ENCODE data around the gene PRSS56. TPM values are rescaled to one million over a fixed set of nuclear protein-coding genes. Genes with fewer than 3 reads are reported as not detected.

PRSS56 gene
- total and polyA plus RNA-seq, 2 of the 8 experiments (the other 6 are each of a cell fraction or from before 2014, with no cell fraction given) = 0.03 TPM; not detected in 1

DNA sequence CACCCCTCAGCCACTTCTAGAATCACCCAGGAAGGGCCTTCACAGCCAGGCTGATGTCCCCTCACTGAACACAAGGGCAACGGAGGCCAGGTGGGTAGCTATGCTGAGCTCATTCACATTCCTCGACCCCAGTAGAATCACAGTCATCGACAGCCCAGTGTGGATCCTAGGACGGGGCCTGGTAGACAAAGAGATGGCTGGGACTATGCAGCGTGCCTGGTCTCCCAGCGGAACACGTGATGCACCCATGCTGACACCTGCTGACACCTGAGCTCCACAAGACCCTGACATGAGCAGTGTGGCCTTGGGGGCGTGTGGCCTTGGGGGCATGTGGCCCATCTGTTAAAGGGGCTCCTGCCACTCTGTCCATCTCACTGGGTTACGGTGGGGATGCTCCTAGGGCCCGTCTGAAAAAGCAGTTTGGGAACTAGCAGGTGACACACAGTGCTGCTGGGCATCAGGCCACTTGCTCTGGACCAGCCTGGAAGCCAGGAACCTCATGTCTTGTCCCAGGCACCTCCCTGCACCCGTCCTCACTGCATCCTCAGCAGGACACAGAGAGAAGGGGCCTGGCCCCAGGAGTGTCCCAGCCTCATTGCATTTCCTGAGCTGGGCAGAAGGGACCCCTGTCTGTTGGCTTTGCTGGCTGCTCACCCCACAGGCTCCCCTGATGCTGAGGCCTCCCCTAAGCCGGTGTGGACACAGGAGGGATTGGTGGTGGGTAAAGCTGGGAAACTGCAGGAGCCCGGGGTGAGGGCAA, 42.3 kb upstream of the PRSS56 start:
- Histone ChIP-seq H3K9me3 (ENCODE audit: insufficient read depth in 2 of 2, low read depth in 1 of 2, low read length in 1 of 2) (no peaks in the 10 kb centered on the region), H2BK20ac (ENCODE audit: low read length) (no peak overlapping the region), H3K27ac (ENCODE audit: low read depth, low read length) (no peak overlapping the region; the same call in 1 of the 2 replicates), H2BK12ac (ENCODE audit: low read depth, low read length) (no peak overlapping the region), H3K23me2 (ENCODE audit: low read depth, low read length) (no peaks in the 10 kb centered on the region), H2AFZ (ENCODE audit: low read length) (no peak overlapping the region), H4K20me1 (replicated peaks in 1 of 2; ENCODE audit: control insufficient read depth in 1 of 2, insufficient read depth in 2 of 2, low read length in 2 of 2) (peaks cover 0 to 3% of the 10 kb centered on the region in 2 experiments), H3K56ac (replicated peaks; ENCODE audit: insufficient read length, low read depth, low read length) (no peak overlapping the region), H3K14ac (ENCODE audit: insufficient read length) (no peak overlapping the region), H2BK15ac (ENCODE audit: low read length) (no peak overlapping the region), H3K4me2 (ENCODE audit: insufficient read depth in 1 of 2, low read depth in 2 of 2, low read length in 2 of 2) (no peak overlapping the region), H3K9ac (replicated peaks in 1 of 4; ENCODE audit: extremely low read depth in 1 of 4, low read depth in 3 of 4, low read length in 3 of 4) (no peak overlapping the region), H3K27me3 (replicated peaks in 1 of 4; ENCODE audit: control insufficient read depth in 3 of 4, extremely low read depth in 1 of 4, insufficient read depth in 3 of 4, low read length in 3 of 4) (no peaks in the 10 kb centered on the region; a peak in 1 of 7 replicates), H2BK120ac (replicated peaks; ENCODE audit: low read depth, low read length) (no peak overlapping the region), H3K23ac (ENCODE audit: insufficient read length) (no peak overlapping the region), H3K4ac (replicated peaks; ENCODE audit: insufficient read length, low read depth, low read length) (no peak overlapping the region), H4K91ac (replicated peaks; ENCODE audit: insufficient read length, low read length) (no peak overlapping the region), H3K36me3 (ENCODE audit: control insufficient read depth in 2 of 4, insufficient read depth in 4 of 4, low read length in 3 of 4) (no peaks in the 10 kb centered on the region), H4K5ac (ENCODE audit: insufficient read length, low read depth, low read length) (no peak overlapping the region), H3K79me2 (ENCODE audit: control insufficient read depth in 1 of 2, insufficient read depth in 2 of 2, low read length in 2 of 2) (no peaks in the 10 kb centered on the region), H3K79me1 (ENCODE audit: low read depth, low read length) (no peaks in the 10 kb centered on the region), H3K4me1 (replicated peaks in 1 of 4; ENCODE audit: control insufficient read depth in 3 of 4, insufficient read depth in 4 of 4, low read length in 3 of 4) (no peaks in the 10 kb centered on the region; a peak in 1 of 7 replicates), H3K18ac (ENCODE audit: extremely low read depth, low read length) (no peak overlapping the region), H2AK5ac (ENCODE audit: low read depth, low read length) (no peak overlapping the region), H3K4me3 (ENCODE audit: extremely low read depth in 1 of 4, insufficient read depth in 2 of 4, low read depth in 3 of 4, low read length in 4 of 4) (no peak overlapping the region), H4K8ac (ENCODE audit: extremely low read depth, insufficient read depth, low read length) (no peak overlapping the region), H2BK5ac (ENCODE audit: low read depth, low read length) (no peak overlapping the region)
- ChIA-PET POLR2A (ENCODE audit: partially characterized antibody) (interaction anchor here (1.5 kb wide), 1 partner anchor 9 kb away, joined by 5 read pairs; no protein-coding TSS in a partner anchor), CTCF (ENCODE audit: partially characterized antibody) (interaction anchor here (0.9 to 6.2 kb wide), 10 partner anchors 15 to 142 kb away, joined by 3 to 66 read pairs (median 4); no protein-coding TSS in a partner anchor)
- no peak for TF ChIP-seq RNF2 (IDR thresholded peaks at IDR 0.05; ENCODE audit: borderline replicate concordance, low read depth, low read length, missing control alignments, poor library complexity, severe bottlenecking)
- TF ChIP-seq BRCA1 (IDR thresholded peaks at IDR 0.05; ENCODE audit: low read depth, low read length) = no peak
- TF ChIP-seq, protein P1, sequence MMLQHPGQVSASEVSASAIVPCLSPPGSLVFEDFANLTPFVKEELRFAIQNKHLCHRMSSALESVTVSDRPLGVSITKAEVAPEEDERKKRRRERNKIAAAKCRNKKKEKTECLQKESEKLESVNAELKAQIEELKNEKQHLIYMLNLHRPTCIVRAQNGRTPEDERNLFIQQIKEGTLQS (IDR thresholded peaks at IDR 0.05; ENCODE audit: insufficient read depth, low read depth, low read length) = no peak
- TF ChIP-seq SIRT6 (IDR thresholded peaks at IDR 0.05; ENCODE audit: low read length) = no peak
- TF ChIP-seq ASH2L (IDR thresholded peaks at IDR 0.05; ENCODE audit: low read length) = no peak
- no peak for TF ChIP-seq GTF2F1 (IDR thresholded peaks at IDR 0.05; ENCODE audit: borderline replicate concordance, low read depth, low read length)
- TF ChIP-seq SUZ12 (IDR thresholded peaks at IDR 0.05; ENCODE audit: low read length) = no peak
- no peak for TF ChIP-seq TBP (IDR thresholded peaks at IDR 0.05; ENCODE audit: low read depth, low read length)
- TF ChIP-seq CEBPB (IDR thresholded peaks at IDR 0.05; ENCODE audit: low read depth, low read length) = no peak
- no peak for TF ChIP-seq SP2 (IDR thresholded peaks at IDR 0.05; ENCODE audit: low read length)
- no peak for TF ChIP-seq JUND (IDR thresholded peaks at IDR 0.05; ENCODE audit: low read length)
- TF ChIP-seq EGR1 (IDR thresholded peaks at IDR 0.05; ENCODE audit: borderline replicate concordance, low read depth, low read length) = no peak
- FAIRE-seq (no peak), DNase-seq (ENCODE audit: low read depth in 1 of 2, low spot score in 2 of 2) (no peak)
- WGBS, 2 experiments (ENCODE audit: extremely low coverage in 1 of 2, insufficient coverage in 1 of 2, insufficient read length in 1 of 2, insufficient replicate concordance in 2 of 2, low coverage in 1 of 2, low lambda C conversion rate in 2 of 2, missing lambda C conversion rate in 1 of 2) = 85% methylated on average over 12 of the region's 13 CpGs; no CpG with 5 or more reads in 1 of the 2 experiments

Measured in H1 (cell line).